Fibroblast of mammary gland (primary cell): Measurements from ENCODE around the gene ADCY9.
A peak's percentile ranks its signal among the peaks of the same experiment; 100 is the strongest.

Source experiments
- DNase-seq: peaks from one replicate; pipeline ENCODE4 v3.0.0-alpha.2; 2010; ENCODE audit warnings: low read depth
- H3K4me3 ChIP-seq: 2 replicates; pipeline ENCODE4 v1.5.1; 2011; ENCODE audit warnings: low read depth, mild to moderate bottlenecking, low read length, moderate library complexity; ENCODE audit not compliant: control insufficient read depth
- CTCF ChIP-seq: conservative IDR thresholded peaks from 2 replicates; pipeline ENCODE4 v1.5.1; 2011; ENCODE audit warnings: low read depth, low read length, inconsistent platforms; ENCODE audit not compliant: control insufficient read depth, insufficient read depth

Gene ADCY9

GRCh38 chr16:4093495-4094126 is 22.6 kb downstream of the ADCY9 start:
- DNase-seq: peak; percentile 70
- TF ChIP-seq CTCF: no peak
- H3K4me3 ChIP-seq: peak overlapping the region; percentile 22

DNA sequence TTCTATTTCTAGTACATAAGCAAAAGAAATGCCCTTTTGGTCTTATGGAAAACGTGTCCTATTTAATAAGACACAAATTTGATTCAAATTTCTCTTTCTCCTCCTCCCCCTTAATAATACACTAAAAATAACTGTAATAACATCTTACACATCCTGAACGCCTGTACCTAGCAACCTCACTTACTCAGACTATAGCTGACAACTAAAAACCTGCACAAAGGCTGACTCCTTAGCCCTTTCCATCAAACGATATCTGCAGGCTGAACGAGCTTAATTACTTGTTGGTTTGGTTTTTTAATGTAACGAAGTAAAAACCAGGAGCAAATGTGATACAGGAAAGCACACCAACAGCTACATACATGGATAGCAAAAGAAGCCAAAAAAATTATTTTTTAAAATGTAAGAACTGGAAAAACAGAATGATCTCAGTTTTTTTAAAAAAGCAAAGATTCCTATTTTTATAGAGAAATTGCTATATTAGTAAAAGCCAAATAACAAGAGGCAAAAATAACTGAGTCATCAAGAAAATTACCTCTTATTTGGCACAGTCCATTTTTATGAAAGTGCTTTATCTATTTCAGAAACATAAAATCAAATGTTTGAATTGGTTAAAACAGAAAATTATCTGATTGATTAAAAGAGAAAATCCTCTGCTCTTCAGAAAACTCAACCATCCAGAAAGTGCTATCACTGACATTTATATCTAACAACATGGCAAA is 23.5 kb downstream of the ADCY9 start:
- peak overlapping the region; percentile 7 for H3K4me3 ChIP-seq
- no peak for DNase-seq
- TF ChIP-seq CTCF: no peak

DNA sequence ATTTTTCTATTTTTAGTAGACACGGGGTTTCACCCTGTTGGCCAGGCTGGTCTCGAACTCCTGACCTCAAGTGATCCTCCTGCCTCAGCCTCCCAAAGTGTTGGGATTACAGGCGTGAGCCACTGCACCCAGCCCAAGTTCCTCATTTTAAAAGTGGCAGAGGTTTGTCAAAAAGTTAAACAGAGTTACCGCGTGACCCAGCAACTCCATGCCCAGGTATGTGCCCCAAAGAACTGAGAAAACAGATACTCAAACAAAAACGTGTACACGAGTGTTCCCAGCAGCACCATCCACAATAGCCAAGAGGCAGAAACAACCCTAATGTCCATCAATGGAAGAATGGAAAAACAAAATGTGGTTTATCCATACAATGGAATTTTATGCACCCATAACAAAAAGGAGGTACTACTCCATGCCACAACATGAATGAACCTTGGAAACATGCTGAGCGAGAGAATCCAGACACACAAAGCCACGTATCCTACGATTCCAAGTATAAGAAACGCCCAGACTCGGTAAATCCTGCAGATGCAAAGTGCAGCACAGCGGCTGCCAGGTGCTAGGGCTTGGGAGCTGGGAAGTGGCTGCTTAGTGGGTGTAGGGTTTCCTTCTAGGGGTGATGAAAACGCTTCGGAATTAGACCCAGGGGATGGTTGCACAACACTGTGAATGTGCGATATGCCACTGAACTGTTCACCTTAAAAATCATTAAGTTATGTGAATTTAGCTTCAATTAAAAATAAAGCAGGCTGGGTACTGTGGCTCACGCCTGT is 24.8 kb downstream of the ADCY9 start:
- peak; percentile 25 for DNase-seq
- no peak overlapping the region for H3K4me3 ChIP-seq
- no peak for TF ChIP-seq CTCF

DNA sequence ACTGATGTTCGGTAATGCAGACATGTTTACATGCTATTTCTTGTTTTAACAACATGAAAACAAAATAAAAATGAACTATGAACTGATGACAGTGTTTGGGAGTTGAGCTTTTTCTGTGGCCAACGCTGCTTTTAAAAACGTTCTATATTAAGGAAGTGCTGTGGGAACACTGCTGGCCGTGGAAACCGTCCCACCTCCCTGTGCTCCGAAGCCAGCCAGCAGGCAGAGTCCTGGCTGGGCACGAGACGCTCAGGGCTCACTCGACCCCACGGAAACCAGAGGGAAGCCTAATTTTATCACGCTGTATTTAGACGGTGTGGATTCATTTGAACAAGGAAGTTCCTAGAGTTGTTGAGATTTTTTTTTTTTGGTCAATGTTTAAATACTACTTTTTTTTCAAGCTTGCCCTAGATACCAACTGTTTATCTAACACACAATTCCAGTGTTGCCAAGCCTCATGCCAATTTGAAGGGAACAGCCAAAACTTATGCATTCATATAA is 25.8 kb downstream of the ADCY9 start:
- H3K4me3 ChIP-seq: no peak overlapping the region
- TF ChIP-seq CTCF: no peak
- no peak for DNase-seq

- H3K4me3 ChIP-seq: no peak overlapping the region
- no peak for DNase-seq
- no peak for TF ChIP-seq CTCF
Measured at GRCh38 chr16:4089811-4090301, 26.4 kb downstream of the ADCY9 start.

GRCh38 chr16:4089251-4089810 is 26.9 kb downstream of the ADCY9 start:
- H3K4me3 ChIP-seq: no peak overlapping the region
- TF ChIP-seq CTCF: no peak
- no peak for DNase-seq
